NB4 (cell line): ENCODE results near the gene ZNF525.
"Not testable (repeated sequence)": the region's sequence is repeated elsewhere in the genome, so short reads cannot be mapped to it uniquely, and the experiment has no call there.

Source experiments
- CTCF ChIP-seq: IDR thresholded peaks from one replicate; pipeline ENCODE4 v1.5.1; 2012; ENCODE audit warnings: low read depth, low read length
- MAX ChIP-seq: IDR thresholded peaks from 2 replicates; pipeline ENCODE4 v1.6.1; 2011; ENCODE audit warnings: low read depth, low read length
- MYC ChIP-seq: IDR thresholded peaks from 2 replicates; pipeline ENCODE4 v1.6.1; 2011; ENCODE audit warnings: low read depth, low read length
- POLR2A ChIP-seq: IDR thresholded peaks from 2 replicates; pipeline ENCODE4 v1.6.1; 2011; ENCODE audit warnings: mild to moderate bottlenecking; ENCODE audit not compliant: insufficient read length; ENCODE audit errors: extremely low read depth

- TF ChIP-seq POLR2A, CTCF, MAX, MYC: not testable (repeated sequence)
Observed at GRCh38 chr19:53360056-53360455, 5.4 kb upstream of the ZNF525 start.
